Panc1 (cell line): ENCODE data around the gene PHF1.

ENCODE experiments used
- CTCF ChIP-seq: fragments of 450-650 bp; IDR thresholded peaks from 2 replicates; pipeline ENCODE4 v1.5.1; 2017; ENCODE audit warnings: mild to moderate bottlenecking
- POLR2AphosphoS5 ChIP-seq: IDR thresholded peaks from 2 replicates; pipeline ENCODE4 v1.6.1; 2012; ENCODE audit warnings: mild to moderate bottlenecking, low read depth, low read length, moderate library complexity
- REST ChIP-seq, 2 experiments: IDR thresholded peaks; 2 replicates each; pipeline ENCODE4 v1.6.1; 2011 to 2012; ENCODE audit warnings: low read depth in 2 of 2, control low read depth in 1 of 2, low read length in 1 of 2, mild to moderate bottlenecking in 1 of 2, moderate library complexity in 1 of 2; ENCODE audit not compliant: insufficient read depth in 1 of 2
- SIN3A ChIP-seq: IDR thresholded peaks from 2 replicates; pipeline ENCODE4 v1.6.1; 2012; ENCODE audit warnings: low read depth, mild to moderate bottlenecking, low read length, moderate library complexity, borderline replicate concordance; ENCODE audit not compliant: insufficient read depth
- TCF7L2 ChIP-seq: IDR thresholded peaks from 2 replicates; pipeline ENCODE4 v1.6.1; 2011; ENCODE audit warnings: mild to moderate bottlenecking, low read depth, low read length, inconsistent platforms

- TF ChIP-seq CTCF (no peak), REST (IDR thresholded peaks at IDR 0.05; ENCODE audit: insufficient read depth in 1 of 2, low read depth in 2 of 2, low read length in 1 of 2) (no peak), SIN3A (no peak), POLR2AphosphoS5 (no peak), TCF7L2 (no peak)
These were observed 21.7 kb downstream of the PHF1 start for GRCh38 chr6:33432546-33432945.
